ENCODE results near the gene KCTD8. TPM values are rescaled to one million over a fixed set of nuclear protein-coding genes. Genes with fewer than 3 reads are reported as not detected.
A peak's percentile ranks its signal among the peaks of the same experiment; 100 is the strongest.

KCTD8 gene
- total RNA-seq, 1 donor from 2014 or later = 0.68 TPM

DNA sequence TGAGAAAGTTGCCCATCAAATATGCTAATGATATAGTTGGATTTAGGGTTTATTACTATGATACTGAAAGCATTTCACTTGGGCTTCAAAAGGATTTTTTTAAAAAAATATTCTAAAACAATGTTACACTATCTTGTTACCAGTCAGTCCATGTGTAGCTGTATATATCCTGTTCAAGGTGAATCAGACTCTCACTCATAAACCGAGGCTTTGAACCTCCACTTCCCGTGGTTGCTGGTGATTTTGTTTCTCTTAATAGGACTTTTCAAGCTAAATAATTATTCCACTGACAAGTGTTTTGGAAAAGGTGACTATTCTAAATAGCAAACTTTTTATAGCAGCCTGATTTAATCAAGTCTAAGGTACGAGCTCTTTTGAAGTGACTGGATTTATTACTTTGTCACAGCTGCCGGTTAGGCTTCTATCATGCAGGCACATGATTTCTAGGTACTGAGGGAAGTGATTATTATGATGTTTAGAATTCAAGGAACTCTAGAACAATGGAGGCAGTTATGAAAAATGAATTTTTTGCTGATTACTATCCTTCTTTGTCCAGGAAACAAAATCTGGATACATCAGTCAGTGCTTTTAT lies 287.7 kb downstream of the KCTD8 start:
- Histone ChIP-seq H3K27me3 (ENCODE audit: insufficient read depth, low read length) (no peaks in the 10 kb centered on the region), H3K79me2 (ENCODE audit: insufficient read depth, low read length) (no peaks in the 10 kb centered on the region), H3K27ac (ENCODE audit: low read depth, low read length) (no peak overlapping the region), H3K36me3 (ENCODE audit: insufficient read depth, low read length) (no peaks in the 10 kb centered on the region), H3K9ac (ENCODE audit: low read length) (no peak overlapping the region), H2AFZ (ENCODE audit: low read depth, low read length) (no peak overlapping the region), H3K9me3 (ENCODE audit: insufficient read depth, low read depth, low read length) (no peaks in the 10 kb centered on the region), H3K4me1 (ENCODE audit: insufficient read depth, low read length) (peaks cover 12% of the 10 kb centered on the region), H3K4me3 (ENCODE audit: insufficient read depth, low read depth, low read length) (no peak overlapping the region), H4K20me1 (ENCODE audit: insufficient read depth, low read length) (no peaks in the 10 kb centered on the region), H3K4me2 (ENCODE audit: low read length) (no peak overlapping the region)
- Mint-ChIP-seq H3K27me3 (ENCODE audit: low read depth, unreplicated experiment) (no peaks in the 10 kb centered on the region), H3K4me3 (ENCODE audit: unreplicated experiment) (no peak overlapping the region), H3K36me3 (ENCODE audit: low read depth, unreplicated experiment) (no peaks in the 10 kb centered on the region), H3K4me1 (ENCODE audit: low read depth, unreplicated experiment) (peaks cover 14% of the 10 kb centered on the region), H3K9me3 (ENCODE audit: unreplicated experiment) (no peaks in the 10 kb centered on the region), H3K27ac (ENCODE audit: unreplicated experiment) (no peak overlapping the region)
- FAIRE-seq (no peak), DNase-seq (ENCODE audit: low read depth) (no peak)
- TF ChIP-seq EZH2 (IDR thresholded peaks at IDR 0.05; ENCODE audit: insufficient read depth, low read length) = no peak
- TF ChIP-seq, protein P1, sequence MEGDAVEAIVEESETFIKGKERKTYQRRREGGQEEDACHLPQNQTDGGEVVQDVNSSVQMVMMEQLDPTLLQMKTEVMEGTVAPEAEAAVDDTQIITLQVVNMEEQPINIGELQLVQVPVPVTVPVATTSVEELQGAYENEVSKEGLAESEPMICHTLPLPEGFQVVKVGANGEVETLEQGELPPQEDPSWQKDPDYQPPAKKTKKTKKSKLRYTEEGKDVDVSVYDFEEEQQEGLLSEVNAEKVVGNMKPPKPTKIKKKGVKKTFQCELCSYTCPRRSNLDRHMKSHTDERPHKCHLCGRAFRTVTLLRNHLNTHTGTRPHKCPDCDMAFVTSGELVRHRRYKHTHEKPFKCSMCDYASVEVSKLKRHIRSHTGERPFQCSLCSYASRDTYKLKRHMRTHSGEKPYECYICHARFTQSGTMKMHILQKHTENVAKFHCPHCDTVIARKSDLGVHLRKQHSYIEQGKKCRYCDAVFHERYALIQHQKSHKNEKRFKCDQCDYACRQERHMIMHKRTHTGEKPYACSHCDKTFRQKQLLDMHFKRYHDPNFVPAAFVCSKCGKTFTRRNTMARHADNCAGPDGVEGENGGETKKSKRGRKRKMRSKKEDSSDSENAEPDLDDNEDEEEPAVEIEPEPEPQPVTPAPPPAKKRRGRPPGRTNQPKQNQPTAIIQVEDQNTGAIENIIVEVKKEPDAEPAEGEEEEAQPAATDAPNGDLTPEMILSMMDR (IDR thresholded peaks at IDR 0.05; ENCODE audit: insufficient read depth, low read depth, low read length) = no peak

DNA sequence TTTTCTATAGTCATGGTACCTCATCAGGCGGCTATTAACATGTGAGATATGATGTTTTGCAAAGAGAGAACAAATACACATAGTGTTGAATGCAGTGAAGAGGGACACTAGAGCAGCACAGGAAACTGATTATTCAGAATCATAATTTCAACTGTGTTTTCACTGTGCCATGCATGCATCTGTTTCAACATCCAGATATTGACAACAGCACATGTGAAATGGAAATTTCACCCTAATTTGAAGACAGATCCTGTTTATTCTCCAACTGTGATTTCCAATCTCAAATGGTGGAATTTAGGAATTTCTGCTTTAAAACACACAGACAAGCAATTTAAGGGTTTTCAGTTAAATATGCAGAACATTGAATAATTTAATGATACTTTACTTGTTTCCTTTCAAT lies 288.6 kb downstream of the KCTD8 start:
- no peaks in the 10 kb centered on the region for H3K36me3 ChIP-seq (ENCODE audit: insufficient read depth, low read length)
- no peak overlapping the region for H3K9ac ChIP-seq (ENCODE audit: low read length)
- peaks cover 12% of the 10 kb centered on the region for H3K4me1 ChIP-seq (ENCODE audit: insufficient read depth, low read length)
- Mint-ChIP-seq H3K4me3 (ENCODE audit: unreplicated experiment) (no peak overlapping the region), H3K9me3 (ENCODE audit: unreplicated experiment) (no peaks in the 10 kb centered on the region), H3K4me1 (ENCODE audit: low read depth, unreplicated experiment) (peaks cover 14% of the 10 kb centered on the region), H3K27ac (ENCODE audit: unreplicated experiment) (no peak overlapping the region), H3K36me3 (ENCODE audit: low read depth, unreplicated experiment) (no peaks in the 10 kb centered on the region), H3K27me3 (ENCODE audit: low read depth, unreplicated experiment) (no peaks in the 10 kb centered on the region)
- no peak overlapping the region for H3K27ac ChIP-seq (ENCODE audit: low read depth, low read length)
- DNase-seq (ENCODE audit: low read depth) (no peak), FAIRE-seq (no peak)
- no peak for TF ChIP-seq EZH2 (IDR thresholded peaks at IDR 0.05; ENCODE audit: insufficient read depth, low read length)
- TF ChIP-seq, protein P1 (IDR thresholded peaks at IDR 0.05; ENCODE audit: insufficient read depth, low read depth, low read length) = no peak
- no peaks in the 10 kb centered on the region for H3K79me2 ChIP-seq (ENCODE audit: insufficient read depth, low read length)
- H3K4me3 ChIP-seq (ENCODE audit: insufficient read depth, low read depth, low read length) = no peak overlapping the region
- H3K27me3 ChIP-seq (ENCODE audit: insufficient read depth, low read length) = no peaks in the 10 kb centered on the region
- no peaks in the 10 kb centered on the region for H4K20me1 ChIP-seq (ENCODE audit: insufficient read depth, low read length)
- H2AFZ ChIP-seq (ENCODE audit: low read depth, low read length) = no peak overlapping the region
- no peaks in the 10 kb centered on the region for H3K9me3 ChIP-seq (ENCODE audit: insufficient read depth, low read depth, low read length)
- no peak overlapping the region for H3K4me2 ChIP-seq (ENCODE audit: low read length)

DNA sequence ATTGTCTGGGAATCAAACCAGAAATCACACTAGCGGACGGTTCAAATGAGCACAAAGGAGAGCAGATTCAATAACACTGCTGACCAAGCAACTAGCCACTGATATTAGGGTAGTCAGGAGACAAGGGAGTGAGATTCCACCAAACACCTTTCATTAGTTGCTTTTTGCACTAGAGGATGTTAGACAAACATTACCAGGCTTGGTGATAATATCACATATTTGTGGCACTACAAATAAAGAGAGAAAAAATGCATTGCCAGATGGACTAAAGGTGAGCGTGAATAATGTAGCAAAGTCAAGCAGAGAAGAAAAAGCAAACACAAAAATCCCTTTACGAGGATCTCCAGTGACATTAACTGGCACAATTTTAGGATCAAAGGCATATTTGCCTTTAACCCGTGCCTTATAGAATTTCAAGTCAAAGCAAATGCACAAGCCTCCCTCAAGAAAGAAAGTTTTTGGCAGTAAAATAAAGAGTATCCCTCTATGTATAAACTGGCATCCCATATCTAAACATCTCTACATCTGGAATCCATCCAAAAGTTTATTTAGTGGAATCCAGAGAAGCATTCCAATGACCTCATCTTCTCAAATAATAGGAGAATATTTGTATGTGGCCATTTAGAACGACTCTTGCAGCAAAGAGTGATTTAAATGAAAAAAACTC lies 290.9 kb downstream of the KCTD8 start:
- H3K4me3 ChIP-seq (ENCODE audit: insufficient read depth, low read depth, low read length) = peak overlapping the region; percentile 11
- FAIRE-seq = no peak
- H3K27me3 ChIP-seq (ENCODE audit: insufficient read depth, low read length) = no peaks in the 10 kb centered on the region
- H3K4me1 ChIP-seq (ENCODE audit: insufficient read depth, low read length) = peaks cover 12% of the 10 kb centered on the region
- peak; percentile 64 for DNase-seq (ENCODE audit: low read depth)
- Mint-ChIP-seq H3K9me3 (ENCODE audit: unreplicated experiment) (no peaks in the 10 kb centered on the region), H3K36me3 (ENCODE audit: low read depth, unreplicated experiment) (no peaks in the 10 kb centered on the region), H3K27ac (ENCODE audit: unreplicated experiment) (no peak overlapping the region), H3K27me3 (ENCODE audit: low read depth, unreplicated experiment) (no peaks in the 10 kb centered on the region), H3K4me3 (ENCODE audit: unreplicated experiment) (no peak overlapping the region), H3K4me1 (ENCODE audit: low read depth, unreplicated experiment) (peaks cover 13% of the 10 kb centered on the region)
- H3K27ac ChIP-seq (ENCODE audit: low read depth, low read length) = peak overlapping the region; percentile 15
- H4K20me1 ChIP-seq (ENCODE audit: insufficient read depth, low read length) = no peaks in the 10 kb centered on the region
- H3K9me3 ChIP-seq (ENCODE audit: insufficient read depth, low read depth, low read length) = no peaks in the 10 kb centered on the region
- H3K9ac ChIP-seq (ENCODE audit: low read length) = no peak overlapping the region
- no peak for TF ChIP-seq EZH2 (IDR thresholded peaks at IDR 0.05; ENCODE audit: insufficient read depth, low read length)
- TF ChIP-seq, protein P1 (IDR thresholded peaks at IDR 0.05; ENCODE audit: insufficient read depth, low read depth, low read length) = no peak
- no peaks in the 10 kb centered on the region for H3K79me2 ChIP-seq (ENCODE audit: insufficient read depth, low read length)
- peak overlapping the region; percentile 79 for H3K4me2 ChIP-seq (ENCODE audit: low read length)
- no peaks in the 10 kb centered on the region for H3K36me3 ChIP-seq (ENCODE audit: insufficient read depth, low read length)
- H2AFZ ChIP-seq (ENCODE audit: low read depth, low read length) = no peak overlapping the region
